ENCODE results near the gene ALG8. TPM values are rescaled to one million over a fixed set of nuclear protein-coding genes. Genes with fewer than 3 reads are reported as not detected.

ALG8 gene
- polyA plus RNA-seq, 3 donors: 15.6 to 41.7 (median 40.6) TPM

GRCh38 chr11:78132475-78132874, 7.0 kb downstream of the ALG8 start:
- DNase-seq: no peak
- Histone ChIP-seq H4K20me1 (ENCODE audit: insufficient read depth, low read length) (no peaks in the 10 kb centered on the region), H2AFZ (ENCODE audit: insufficient read depth, low read depth, low read length, poor library complexity, severe bottlenecking) (no peak overlapping the region), H3K4me1 (ENCODE audit: control insufficient read depth in 1 of 2, insufficient read depth in 2 of 2, low read length in 2 of 2) (no peaks in the 10 kb centered on the region), H3K4me2 (replicated peaks; ENCODE audit: extremely low read depth, low read length, poor library complexity, severe bottlenecking) (no peak overlapping the region), H3K4me3 (replicated peaks in 1 of 3; ENCODE audit: low read depth in 2 of 3, low read length in 3 of 3) (no peak overlapping the region), H3K27me3 (ENCODE audit: control insufficient read depth in 2 of 2, insufficient read depth in 2 of 2, low read length in 2 of 2) (no peaks in the 10 kb centered on the region), H3K79me2 (ENCODE audit: insufficient read depth, low read length) (no peaks in the 10 kb centered on the region), H3K9ac (ENCODE audit: insufficient read depth, low read length, poor library complexity, severe bottlenecking) (no peak overlapping the region), H3K27ac (ENCODE audit: low read depth in 1 of 2, low read length in 2 of 2) (no peak overlapping the region), H3K36me3 (replicated peaks in 1 of 2; ENCODE audit: control insufficient read depth in 1 of 2, insufficient read depth in 2 of 2, low read length in 2 of 2) (peaks cover 2 to 17% of the 10 kb centered on the region in 2 donors), H3K9me3 (replicated peaks in 1 of 2; ENCODE audit: control insufficient read depth in 1 of 2, insufficient read depth in 1 of 2, low read length in 2 of 2) (no peaks in the 10 kb centered on the region)
- Mint-ChIP-seq H3K27ac (no peak overlapping the region), H3K4me1 (peaks cover 9% of the 10 kb centered on the region), H3K36me3 (peaks cover 22 to 28% of the 10 kb centered on the region in 2 donors), H3K4me3 (no peak overlapping the region), H3K27me3 (ENCODE audit: low read depth in 3 of 3) (peaks cover 0 to 2% (median 0%) of the 10 kb centered on the region in 3 donors), H3K9me3 (peaks cover 0 to 4% (median 0%) of the 10 kb centered on the region in 7 donors)
- WGBS (ENCODE audit: insufficient coverage): 100% methylated on average over 1 of the region's 2 CpGs
- intact Hi-C loops (cut with micrococcal nuclease): no loop called here
- TF ChIP-seq, protein P1, sequence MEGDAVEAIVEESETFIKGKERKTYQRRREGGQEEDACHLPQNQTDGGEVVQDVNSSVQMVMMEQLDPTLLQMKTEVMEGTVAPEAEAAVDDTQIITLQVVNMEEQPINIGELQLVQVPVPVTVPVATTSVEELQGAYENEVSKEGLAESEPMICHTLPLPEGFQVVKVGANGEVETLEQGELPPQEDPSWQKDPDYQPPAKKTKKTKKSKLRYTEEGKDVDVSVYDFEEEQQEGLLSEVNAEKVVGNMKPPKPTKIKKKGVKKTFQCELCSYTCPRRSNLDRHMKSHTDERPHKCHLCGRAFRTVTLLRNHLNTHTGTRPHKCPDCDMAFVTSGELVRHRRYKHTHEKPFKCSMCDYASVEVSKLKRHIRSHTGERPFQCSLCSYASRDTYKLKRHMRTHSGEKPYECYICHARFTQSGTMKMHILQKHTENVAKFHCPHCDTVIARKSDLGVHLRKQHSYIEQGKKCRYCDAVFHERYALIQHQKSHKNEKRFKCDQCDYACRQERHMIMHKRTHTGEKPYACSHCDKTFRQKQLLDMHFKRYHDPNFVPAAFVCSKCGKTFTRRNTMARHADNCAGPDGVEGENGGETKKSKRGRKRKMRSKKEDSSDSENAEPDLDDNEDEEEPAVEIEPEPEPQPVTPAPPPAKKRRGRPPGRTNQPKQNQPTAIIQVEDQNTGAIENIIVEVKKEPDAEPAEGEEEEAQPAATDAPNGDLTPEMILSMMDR (IDR thresholded peaks at IDR 0.05): no peak

GRCh38 chr11:78131956-78132355, 7.5 kb downstream of the ALG8 start:
- Histone ChIP-seq H3K36me3 (replicated peaks in 1 of 2; ENCODE audit: control insufficient read depth in 1 of 2, insufficient read depth in 2 of 2, low read length in 2 of 2) (peaks cover 2 to 16% of the 10 kb centered on the region in 2 donors), H3K9ac (ENCODE audit: insufficient read depth, low read length, poor library complexity, severe bottlenecking) (no peak overlapping the region), H3K9me3 (replicated peaks in 1 of 2; ENCODE audit: control insufficient read depth in 1 of 2, insufficient read depth in 1 of 2, low read length in 2 of 2) (no peaks in the 10 kb centered on the region), H3K4me1 (ENCODE audit: control insufficient read depth in 1 of 2, insufficient read depth in 2 of 2, low read length in 2 of 2) (no peaks in the 10 kb centered on the region), H2AFZ (ENCODE audit: insufficient read depth, low read depth, low read length, poor library complexity, severe bottlenecking) (no peak overlapping the region), H3K27me3 (ENCODE audit: control insufficient read depth in 2 of 2, insufficient read depth in 2 of 2, low read length in 2 of 2) (no peaks in the 10 kb centered on the region), H4K20me1 (ENCODE audit: insufficient read depth, low read length) (no peaks in the 10 kb centered on the region), H3K27ac (ENCODE audit: low read depth in 1 of 2, low read length in 2 of 2) (no peak overlapping the region), H3K79me2 (ENCODE audit: insufficient read depth, low read length) (no peaks in the 10 kb centered on the region), H3K4me3 (replicated peaks in 1 of 3; ENCODE audit: low read depth in 2 of 3, low read length in 3 of 3) (no peak overlapping the region), H3K4me2 (replicated peaks; ENCODE audit: extremely low read depth, low read length, poor library complexity, severe bottlenecking) (no peak overlapping the region)
- H3K4me1 Mint-ChIP-seq: peaks cover 9% of the 10 kb centered on the region
- intact Hi-C loops (cut with micrococcal nuclease): no loop called here
- H3K4me3 Mint-ChIP-seq: no peak overlapping the region
- 83% methylated on average over 2 of the region's 3 CpGs for WGBS (ENCODE audit: insufficient coverage)
- H3K36me3 Mint-ChIP-seq: peaks cover 17 to 23% of the 10 kb centered on the region in 2 donors
- no peak overlapping the region for H3K27ac Mint-ChIP-seq
- TF ChIP-seq, protein P1 (IDR thresholded peaks at IDR 0.05): no peak
- H3K27me3 Mint-ChIP-seq (ENCODE audit: low read depth in 3 of 3): peaks cover 0 to 2% (median 0%) of the 10 kb centered on the region in 3 donors
- no peak for DNase-seq
- peaks cover 0 to 4% (median 0%) of the 10 kb centered on the region in 7 donors for H3K9me3 Mint-ChIP-seq
